Activated CD8-positive, alpha-beta memory T cell treated with anti-CD3 and anti-CD28 coated beads for 36 hours (primary cell): ENCODE data around the gene FAM193A. TPM values are rescaled to one million over a fixed set of nuclear protein-coding genes. Genes with fewer than 3 reads are reported as not detected.

ENCODE experiments used
- CTCF ChIA-PET: fragments of 350-600 bp; sonication (Branson Sonifier 250); formaldehyde crosslinking; loops from one replicate; lab custom pipeline; 2021; ENCODE audit warnings: antibody characterized with exemption; lab: Charles Lee
- POLR2A ChIA-PET: fragments of 350-600 bp; sonication (Branson Sonifier 250); formaldehyde crosslinking; loops from one replicate; lab custom pipeline; 2021; ENCODE audit warnings: antibody characterized with exemption; lab: Charles Lee
- total RNA-seq, 2 experiments: library from RNA; stranded (reverse); gene quantifications; one replicate each; pipeline ENCODE4 v1.2.3, GENCODE V29; 2021

The FAM193A gene
- total RNA-seq, 2 experiments from 2014 or later = 21.1 to 21.4 TPM

- CTCF ChIA-PET = interaction anchor here (1.0 kb wide), 1 partner anchor 23 kb away, joined by 3 read pairs; no protein-coding TSS in a partner anchor
- POLR2A ChIA-PET = interaction anchor here (0.7 kb wide), 1 partner anchor 364 kb away, joined by 4 read pairs; no protein-coding TSS in a partner anchor
Observed at GRCh38 chr4:2691313-2691712, 154.9 kb downstream of the FAM193A start.

DNA sequence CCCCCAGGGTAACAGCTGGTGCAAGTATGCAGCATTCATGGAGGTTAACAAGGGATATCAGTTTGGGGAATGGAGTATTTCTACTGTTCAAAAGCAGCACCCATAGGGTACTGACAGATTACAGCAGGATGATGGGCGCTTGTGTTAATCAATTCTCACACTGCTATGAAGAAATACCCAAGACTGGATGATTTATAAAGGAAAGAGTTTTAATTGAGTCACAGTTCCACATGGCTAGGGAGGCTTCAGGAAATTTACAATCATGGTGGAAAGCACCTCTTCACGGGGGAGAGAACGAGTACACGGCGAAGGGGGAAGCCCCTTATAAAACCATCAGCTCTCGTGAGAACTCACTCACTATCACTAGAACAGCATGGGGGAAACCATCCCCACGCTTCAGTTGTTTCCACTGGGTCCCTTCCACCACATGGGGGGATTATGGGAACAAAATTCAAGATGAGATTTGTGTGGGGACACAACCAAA, 155.5 kb downstream of the FAM193A start:
- CTCF ChIA-PET = interaction anchor here (1.0 kb wide), 1 partner anchor 24 kb away, joined by 3 read pairs; no protein-coding TSS in a partner anchor
- POLR2A ChIA-PET = interaction anchor here (0.7 kb wide), 1 partner anchor 364 kb away, joined by 4 read pairs; no protein-coding TSS in a partner anchor

DNA sequence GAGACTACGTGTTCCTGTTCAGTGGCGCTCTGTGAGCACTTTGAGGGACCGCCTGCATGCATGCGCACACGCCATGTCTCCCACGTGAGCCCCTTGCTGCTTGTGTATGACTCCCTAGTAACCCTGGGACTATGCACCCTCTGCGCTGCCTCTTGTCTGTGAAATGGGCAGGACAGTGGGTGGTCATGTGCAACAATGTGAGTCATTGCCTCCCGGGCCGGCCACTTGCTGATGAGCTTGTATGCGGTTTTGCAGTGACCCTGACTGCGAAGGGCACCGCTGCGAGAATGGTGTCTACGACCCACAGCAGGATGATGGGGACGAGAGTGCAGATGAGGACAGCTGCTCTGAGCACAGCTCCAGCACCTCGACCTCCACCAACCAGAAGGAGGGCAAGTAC, 158.2 kb downstream of the FAM193A start:
- CTCF ChIA-PET = no interaction called here
- POLR2A ChIA-PET = no interaction called here

GRCh38 chr4:2695346-2696060, 159.1 kb downstream of the FAM193A start:
- ChIA-PET CTCF (no interaction called here), POLR2A (no interaction called here)

DNA sequence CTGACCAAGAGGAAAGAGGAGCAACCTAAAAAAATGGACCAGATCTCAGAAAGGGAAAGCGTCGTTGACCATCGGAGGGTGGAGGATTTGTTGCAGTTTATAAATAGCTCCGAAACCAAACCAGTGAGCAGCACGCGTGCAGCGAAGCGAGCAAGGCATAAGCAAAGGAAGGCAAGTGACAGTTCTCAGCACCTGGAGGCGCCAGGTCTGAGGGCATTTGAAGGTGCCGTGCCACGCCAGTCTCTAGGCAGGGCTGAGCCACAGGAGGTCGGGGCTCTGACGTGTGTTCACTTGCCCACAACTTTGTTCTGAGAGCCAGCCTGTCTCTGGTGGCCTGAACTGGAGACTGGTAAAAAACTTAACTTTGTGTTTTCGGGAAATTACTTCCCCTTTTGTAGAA, 160.0 kb downstream of the FAM193A start:
- ChIA-PET POLR2A (no interaction called here), CTCF (no interaction called here)

DNA sequence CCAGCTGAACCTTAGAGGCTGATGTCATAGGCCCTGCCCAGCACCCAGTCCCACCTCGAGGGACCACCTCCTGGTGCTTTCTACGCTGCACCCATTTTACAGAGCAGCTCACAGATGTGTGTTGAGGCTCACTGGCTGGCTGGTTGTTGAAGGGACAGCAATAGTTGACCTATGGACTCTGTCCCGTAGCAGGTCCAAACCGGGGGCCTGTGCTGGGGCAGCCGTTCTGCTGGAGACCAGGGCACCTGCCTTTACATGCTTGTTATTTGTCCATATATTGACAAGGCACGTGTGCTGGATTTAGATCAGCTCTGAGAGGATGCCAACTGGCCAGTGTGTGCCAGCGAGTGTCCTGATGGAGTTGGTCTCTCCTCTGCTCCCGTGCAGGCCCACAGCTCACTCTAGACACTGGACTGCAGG, 161.6 kb downstream of the FAM193A start:
- CTCF ChIA-PET = interaction anchor here (1.0 kb wide), 1 partner anchor 27 kb away, joined by 3 read pairs; no protein-coding TSS in a partner anchor

GRCh38 chr4:2698504-2698903, 162.1 kb downstream of the FAM193A start:
- POLR2A ChIA-PET = no interaction called here
- CTCF ChIA-PET = interaction anchor here (0.7 to 1.0 kb wide), 2 partner anchors 13 to 27 kb away, joined by 3 to 4 read pairs; no protein-coding TSS in a partner anchor

More for the DNA sequence above, 161.6 kb downstream of the FAM193A start:
- POLR2A ChIA-PET = no interaction called here

- ChIA-PET POLR2A (no interaction called here), CTCF (interaction anchor here (0.7 kb wide), 1 partner anchor 14 kb away, joined by 4 read pairs; no protein-coding TSS in a partner anchor)
Observed at GRCh38 chr4:2698951-2699505, 162.6 kb downstream of the FAM193A start.

- ChIA-PET POLR2A (no interaction called here), CTCF (no interaction called here)
Observed at GRCh38 chr4:2699534-2699933, 163.1 kb downstream of the FAM193A start.

DNA sequence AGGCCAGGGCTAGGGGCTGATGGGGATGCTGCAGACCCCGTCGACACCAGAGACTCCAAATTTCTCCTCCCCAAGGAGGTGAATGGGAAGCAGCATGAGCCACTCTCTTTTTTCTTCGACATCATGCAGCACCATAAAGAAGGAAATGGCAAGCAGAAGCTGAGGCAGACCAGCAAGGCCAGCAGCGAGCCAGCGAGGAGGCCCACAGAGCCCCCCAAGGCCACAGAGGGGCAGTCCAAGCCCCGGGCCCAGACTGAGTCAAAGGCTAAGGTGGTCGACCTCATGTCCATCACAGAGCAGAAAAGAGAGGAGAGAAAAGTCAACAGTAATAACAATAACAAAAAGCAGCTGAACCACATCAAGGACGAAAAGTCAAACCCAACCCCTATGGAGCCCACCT, 163.6 kb downstream of the FAM193A start:
- POLR2A ChIA-PET = no interaction called here

GRCh38 chr4:2702361-2702760, 165.9 kb downstream of the FAM193A start:
- ChIA-PET POLR2A (no interaction called here), CTCF (no interaction called here)

More for the DNA sequence above, 163.6 kb downstream of the FAM193A start:
- CTCF ChIA-PET = no interaction called here

GRCh38 chr4:2702770-2703169, 166.3 kb downstream of the FAM193A start:
- ChIA-PET POLR2A (no interaction called here), CTCF (no interaction called here)

DNA sequence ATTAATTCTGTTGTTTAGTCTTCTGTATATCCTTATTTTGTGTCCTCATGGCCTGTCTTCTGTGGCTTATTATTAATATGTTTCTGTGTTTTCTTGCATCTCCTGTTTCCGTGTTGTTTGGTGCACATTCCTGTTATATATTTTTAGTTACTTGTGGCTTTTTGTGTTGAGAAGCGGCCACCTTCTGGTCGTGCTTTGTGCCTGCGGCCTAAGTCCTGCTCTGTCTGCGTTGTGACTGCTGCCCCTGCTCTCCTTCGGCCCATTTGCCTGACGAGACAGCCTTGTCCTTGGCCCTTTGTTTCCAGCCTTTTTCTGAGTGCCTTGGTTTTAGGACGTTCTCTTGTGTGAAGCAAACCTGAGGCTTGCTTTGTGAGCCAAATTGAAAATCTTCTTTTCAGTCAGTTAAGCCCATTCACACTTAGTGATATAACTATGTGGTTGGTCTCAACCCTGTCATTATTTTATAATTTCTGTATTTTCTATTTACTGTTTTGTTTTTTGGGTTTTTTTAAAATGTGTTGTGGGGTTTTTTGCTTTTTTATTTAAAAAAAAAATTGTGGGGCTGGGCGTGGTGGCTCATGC, 175.9 kb downstream of the FAM193A start:
- CTCF ChIA-PET = interaction anchor here (0.7 kb wide), 1 partner anchor 11 kb away, joined by 6 read pairs; no protein-coding TSS in a partner anchor
- POLR2A ChIA-PET = interaction anchor here (0.6 kb wide), 1 partner anchor 35 kb away, joined by 4 read pairs; no protein-coding TSS in a partner anchor

- ChIA-PET CTCF (interaction anchor here (0.5 to 1.0 kb wide), 4 partner anchors 10 to 272 kb away, joined by 3 to 4 read pairs (median 3); no protein-coding TSS in a partner anchor), POLR2A (interaction anchor here (1.1 kb wide), 1 partner anchor 241 kb away, joined by 3 read pairs; no protein-coding TSS in a partner anchor)
Observed at GRCh38 chr4:2713337-2713736, 176.9 kb downstream of the FAM193A start.

DNA sequence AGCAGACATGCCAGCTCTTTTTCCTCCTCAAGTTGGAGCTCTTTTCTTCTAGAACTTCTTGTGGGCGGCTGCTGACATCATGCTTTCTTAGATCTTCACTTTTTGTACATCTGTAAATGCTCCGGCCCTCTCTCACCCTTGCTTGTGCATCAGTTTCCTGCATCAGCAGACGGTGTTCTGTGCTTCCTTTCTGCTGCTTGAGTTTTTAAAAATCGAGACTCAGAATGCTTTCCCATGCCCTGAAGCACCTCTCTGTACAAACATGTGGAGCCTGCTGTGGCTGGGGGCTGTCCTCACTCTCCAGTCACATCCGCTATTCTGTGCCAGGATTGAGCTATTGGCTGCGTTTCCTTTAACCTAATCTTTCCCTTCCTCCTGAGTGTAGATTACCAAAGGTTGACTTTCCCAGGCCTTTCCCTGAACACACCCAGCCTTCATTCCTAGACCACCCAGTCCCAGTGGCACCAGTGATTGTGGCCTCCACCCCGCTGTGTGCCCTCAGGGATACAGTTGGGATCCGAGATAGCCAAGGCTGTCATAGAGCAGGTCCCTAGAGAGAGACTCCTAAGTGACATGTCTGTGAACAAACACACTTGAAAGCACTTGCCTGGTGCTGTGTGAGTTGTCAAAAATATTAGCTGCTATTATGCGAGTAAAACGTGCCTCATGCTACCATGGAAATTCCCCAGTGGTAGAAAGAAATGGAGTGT, 177.8 kb downstream of the FAM193A start:
- CTCF ChIA-PET = interaction anchor here (0.7 to 1.0 kb wide), 3 partner anchors 10 to 273 kb away, joined by 3 read pairs; no protein-coding TSS in a partner anchor

DNA sequence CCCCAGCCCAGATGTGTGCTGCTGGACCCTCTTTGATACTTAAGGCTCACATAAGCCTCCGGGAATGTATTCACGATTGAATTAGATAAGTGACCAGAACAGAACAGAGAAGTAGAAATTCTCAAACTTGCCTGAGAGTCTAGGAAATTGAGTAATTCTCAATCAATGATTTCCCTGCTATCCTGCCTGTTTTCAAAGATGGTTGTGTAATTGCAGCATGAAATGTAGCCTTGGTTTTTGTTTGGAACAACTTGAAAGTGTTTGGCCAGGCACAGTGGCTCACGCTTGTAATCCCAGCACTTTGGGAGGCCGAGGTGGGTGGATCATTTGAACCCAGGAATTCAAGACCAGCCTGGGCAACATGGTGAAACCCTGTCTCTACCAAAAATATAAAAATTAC, 178.5 kb downstream of the FAM193A start:
- ChIA-PET CTCF (no interaction called here), POLR2A (no interaction called here)

More for the DNA sequence above, 177.8 kb downstream of the FAM193A start:
- POLR2A ChIA-PET = interaction anchor here (1.1 kb wide), 1 partner anchor 240 kb away, joined by 3 read pairs; no protein-coding TSS in a partner anchor

GRCh38 chr4:2715426-2715825, 179.0 kb downstream of the FAM193A start:
- ChIA-PET CTCF (no interaction called here), POLR2A (no interaction called here)

DNA sequence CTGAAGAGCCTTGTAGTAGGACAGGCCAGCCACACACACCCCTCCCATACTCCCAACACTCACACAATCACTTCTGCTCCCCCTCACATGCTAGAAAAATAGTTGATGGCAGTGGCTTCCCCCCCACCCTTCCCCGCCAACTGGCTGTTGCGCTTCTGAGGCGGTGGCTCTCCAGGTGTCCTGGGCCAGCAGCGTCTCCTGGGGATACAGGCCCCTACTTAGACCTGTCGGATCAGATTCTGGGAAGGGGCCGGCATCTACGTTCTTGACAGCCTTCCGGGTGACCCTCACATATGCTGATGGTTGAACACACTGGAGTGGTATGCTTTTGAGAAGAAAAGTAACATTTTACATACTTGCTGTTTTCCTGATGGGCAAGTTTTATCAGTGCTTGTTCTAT, 179.8 kb downstream of the FAM193A start:
- CTCF ChIA-PET = no interaction called here
- POLR2A ChIA-PET = no interaction called here

GRCh38 chr4:2721586-2721985, 185.1 kb downstream of the FAM193A start:
- ChIA-PET POLR2A (no interaction called here), CTCF (no interaction called here)
